T-helper 1 cell treated with Interleukin-12 subunit alpha and Interleukin-12 subunit beta and Interleukin-4 antibody, amounts not matched to agents 30 μg/mL and 1 μg/mL, for 36 hours (primary cell): ENCODE data around the gene RAPGEF3.

Experiments used
- H3K27ac Mint-ChIP-seq: one replicate; pipeline ENCODE4 v1.8.0; 2021; ENCODE audit warnings: mild to moderate bottlenecking, mixed read lengths
- H3K27me3 Mint-ChIP-seq: one replicate; pipeline ENCODE4 v1.8.0; 2021; ENCODE audit warnings: low read depth, mixed read lengths
- H3K36me3 Mint-ChIP-seq: one replicate; pipeline ENCODE4 v1.8.0; 2021; ENCODE audit warnings: low read depth, mixed read lengths
- H3K4me1 Mint-ChIP-seq: one replicate; pipeline ENCODE4 v1.8.0; 2021; ENCODE audit warnings: low read depth, mixed read lengths
- H3K4me3 Mint-ChIP-seq: one replicate; pipeline ENCODE4 v1.8.0; 2021; ENCODE audit warnings: mild to moderate bottlenecking, moderate library complexity, mixed read lengths
- H3K9me3 Mint-ChIP-seq: one replicate; pipeline ENCODE4 v1.8.0; 2021; ENCODE audit warnings: mixed read lengths

Gene RAPGEF3

GRCh38 chr12:47763481-47764346 is 5.0 kb upstream of the RAPGEF3 start:
- H3K9me3 Mint-ChIP-seq: no peaks in the 10 kb centered on the region
- H3K4me1 Mint-ChIP-seq: peaks cover 3% of the 10 kb centered on the region
- H3K4me3 Mint-ChIP-seq: no peak overlapping the region
- no peaks in the 10 kb centered on the region for H3K36me3 Mint-ChIP-seq
- H3K27me3 Mint-ChIP-seq: peaks cover 10% of the 10 kb centered on the region
- no peak overlapping the region for H3K27ac Mint-ChIP-seq

GRCh38 chr12:47762850-47763465 is 4.3 kb upstream of the RAPGEF3 start:
- Mint-ChIP-seq H3K27ac (no peak overlapping the region), H3K9me3 (no peaks in the 10 kb centered on the region), H3K4me1 (peaks cover 6% of the 10 kb centered on the region), H3K27me3 (peaks cover 10% of the 10 kb centered on the region), H3K4me3 (no peak overlapping the region), H3K36me3 (no peaks in the 10 kb centered on the region)

DNA sequence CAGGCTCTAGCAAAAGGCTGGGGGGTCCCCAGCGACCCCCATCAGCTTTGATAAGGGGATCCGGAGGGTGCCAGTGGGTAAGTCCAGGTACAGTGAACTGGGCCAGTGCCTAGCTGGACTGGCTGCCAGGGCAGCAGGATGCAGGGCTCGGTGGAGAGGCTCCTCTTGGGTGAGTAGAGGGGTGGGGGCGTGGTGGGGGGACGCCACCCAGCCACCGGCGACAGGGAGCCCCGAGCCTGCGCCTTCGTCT is 171 bp downstream of the RAPGEF3 start:
- H3K4me1 Mint-ChIP-seq: peaks cover 40% of the 10 kb centered on the region
- no peaks in the 10 kb centered on the region for H3K36me3 Mint-ChIP-seq
- H3K4me3 Mint-ChIP-seq: peak overlapping the region; percentile 33
- no peaks in the 10 kb centered on the region for H3K9me3 Mint-ChIP-seq
- H3K27me3 Mint-ChIP-seq: no peaks in the 10 kb centered on the region
- no peak overlapping the region for H3K27ac Mint-ChIP-seq

DNA sequence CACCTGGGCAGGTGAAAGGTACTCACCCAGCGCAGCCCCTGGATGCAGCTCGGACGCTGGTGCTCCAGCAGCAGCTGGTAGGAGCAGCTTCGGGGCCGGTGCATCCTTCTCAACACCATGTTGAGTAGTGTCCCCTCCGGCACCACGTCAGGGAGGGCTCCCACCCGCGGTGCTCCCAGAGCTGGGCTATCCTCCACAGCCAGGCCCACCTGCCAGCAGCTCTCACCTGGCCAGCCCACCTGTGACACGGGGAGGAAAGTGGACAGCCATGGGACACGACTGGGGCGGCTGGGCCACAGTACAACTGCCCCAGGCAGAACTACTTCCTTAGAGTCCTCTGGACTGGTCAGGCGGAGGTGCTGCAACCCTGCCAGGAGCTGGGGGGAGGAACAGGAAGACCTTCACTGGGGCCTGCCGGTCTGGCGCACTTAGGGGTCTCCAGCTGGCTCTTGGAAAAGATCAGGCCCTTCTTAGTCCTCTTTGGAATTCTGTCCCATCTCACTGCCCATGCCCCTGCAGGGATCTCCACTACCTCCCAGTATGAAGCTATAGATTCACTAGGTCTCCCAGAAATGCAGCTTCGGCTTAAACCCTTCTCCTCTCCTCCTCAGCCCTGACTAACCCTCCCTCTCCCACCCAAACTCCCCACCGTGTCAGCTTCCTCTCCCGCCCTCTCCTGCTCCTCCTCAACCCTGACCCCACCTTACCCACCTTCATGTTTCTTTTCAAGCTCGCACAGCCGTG is 668 bp downstream of the RAPGEF3 start:
- H3K27me3 Mint-ChIP-seq: no peaks in the 10 kb centered on the region
- no peaks in the 10 kb centered on the region for H3K9me3 Mint-ChIP-seq
- H3K36me3 Mint-ChIP-seq: no peaks in the 10 kb centered on the region
- H3K4me1 Mint-ChIP-seq: peaks cover 43% of the 10 kb centered on the region
- peak overlapping the region; percentile 34 for H3K4me3 Mint-ChIP-seq
- no peak overlapping the region for H3K27ac Mint-ChIP-seq

DNA sequence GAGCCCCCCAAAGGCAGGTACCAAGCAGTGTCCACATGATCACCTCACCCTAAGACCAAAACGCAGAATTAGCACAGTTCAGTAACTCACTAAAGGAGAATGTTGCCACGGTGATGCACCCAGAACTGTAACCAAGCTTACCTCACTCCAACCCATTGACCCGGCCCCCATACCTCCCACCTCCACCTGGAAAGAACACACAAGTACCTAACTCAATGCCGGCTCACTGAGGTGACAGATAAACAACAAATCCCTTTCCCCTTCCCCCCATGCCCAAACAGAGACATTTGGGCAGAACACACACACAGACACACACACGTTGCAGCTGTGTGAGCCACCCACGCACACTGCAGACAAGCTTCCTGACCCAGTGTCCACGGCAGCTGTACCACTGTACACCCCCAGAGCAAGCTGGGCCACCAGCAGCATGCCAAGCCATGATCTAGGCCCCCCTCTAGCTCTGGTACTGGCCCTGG is 1.3 kb downstream of the RAPGEF3 start:
- H3K27me3 Mint-ChIP-seq: no peaks in the 10 kb centered on the region
- no peaks in the 10 kb centered on the region for H3K9me3 Mint-ChIP-seq
- no peak overlapping the region for H3K27ac Mint-ChIP-seq
- H3K36me3 Mint-ChIP-seq: no peaks in the 10 kb centered on the region
- peaks cover 43% of the 10 kb centered on the region for H3K4me1 Mint-ChIP-seq
- H3K4me3 Mint-ChIP-seq: no peak overlapping the region

GRCh38 chr12:47755655-47756562 is 2.8 kb downstream of the RAPGEF3 start:
- H3K9me3 Mint-ChIP-seq: no peaks in the 10 kb centered on the region
- peak overlapping the region; percentile 12 for H3K27ac Mint-ChIP-seq
- H3K36me3 Mint-ChIP-seq: no peaks in the 10 kb centered on the region
- peak overlapping the region; percentile 53 for H3K4me3 Mint-ChIP-seq
- no peaks in the 10 kb centered on the region for H3K27me3 Mint-ChIP-seq
- peaks cover 42% of the 10 kb centered on the region for H3K4me1 Mint-ChIP-seq

- Mint-ChIP-seq H3K9me3 (no peaks in the 10 kb centered on the region), H3K27ac (peak overlapping the region; percentile 12), H3K27me3 (no peaks in the 10 kb centered on the region), H3K4me1 (peaks cover 42% of the 10 kb centered on the region), H3K36me3 (no peaks in the 10 kb centered on the region), H3K4me3 (no peak overlapping the region)
Observed at GRCh38 chr12:47754881-47755280, 3.8 kb downstream of the RAPGEF3 start.

DNA sequence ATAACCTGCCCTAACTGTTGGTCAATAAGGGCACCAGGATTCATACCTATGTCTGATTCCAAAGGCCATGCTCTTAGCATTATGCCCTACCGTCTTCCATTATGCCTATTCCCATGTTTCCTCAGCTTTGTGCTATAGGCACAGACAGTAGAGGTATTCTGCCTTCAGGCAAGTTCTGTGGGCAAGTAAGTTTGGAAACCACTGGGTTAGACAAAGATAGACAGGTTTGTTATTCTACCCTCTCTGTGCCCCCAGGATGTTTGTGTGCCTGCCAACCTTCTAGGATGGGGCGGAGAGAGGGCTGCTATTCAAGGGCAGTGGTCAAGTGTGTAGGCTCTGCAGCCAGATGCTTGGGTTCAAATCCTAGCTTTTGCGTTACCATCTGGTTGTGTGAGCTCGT is 4.6 kb downstream of the RAPGEF3 start:
- Mint-ChIP-seq H3K27ac (no peak overlapping the region), H3K4me3 (no peak overlapping the region), H3K36me3 (no peaks in the 10 kb centered on the region), H3K9me3 (no peaks in the 10 kb centered on the region), H3K27me3 (no peaks in the 10 kb centered on the region), H3K4me1 (peaks cover 42% of the 10 kb centered on the region)

- no peaks in the 10 kb centered on the region for H3K27me3 Mint-ChIP-seq
- peaks cover 41% of the 10 kb centered on the region for H3K4me1 Mint-ChIP-seq
- no peaks in the 10 kb centered on the region for H3K36me3 Mint-ChIP-seq
- no peaks in the 10 kb centered on the region for H3K9me3 Mint-ChIP-seq
- no peak overlapping the region for H3K27ac Mint-ChIP-seq
- no peak overlapping the region for H3K4me3 Mint-ChIP-seq
Observed at GRCh38 chr12:47753021-47754001, 5.4 kb downstream of the RAPGEF3 start.

DNA sequence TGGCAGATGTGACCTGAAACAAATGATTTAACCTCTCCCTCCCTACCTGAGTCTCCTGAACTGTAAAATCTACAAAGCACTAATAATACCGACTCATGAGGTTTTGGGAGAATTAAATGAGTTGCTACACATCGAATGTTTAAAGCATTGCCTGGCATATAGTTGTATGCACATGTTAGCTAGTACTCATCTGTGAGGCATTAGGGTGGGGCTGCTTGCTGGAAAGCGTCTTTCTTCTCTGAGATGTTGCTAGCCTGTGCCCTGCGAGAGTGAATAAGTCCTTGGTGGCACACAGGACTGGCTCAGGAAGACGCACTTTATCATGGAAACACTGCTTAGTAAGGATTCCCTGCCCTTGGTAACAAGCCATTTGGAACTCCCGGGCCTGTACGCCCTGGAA is 6.1 kb downstream of the RAPGEF3 start:
- Mint-ChIP-seq H3K4me3 (no peak overlapping the region), H3K36me3 (no peaks in the 10 kb centered on the region), H3K4me1 (peaks cover 37% of the 10 kb centered on the region), H3K9me3 (no peaks in the 10 kb centered on the region), H3K27me3 (no peaks in the 10 kb centered on the region), H3K27ac (no peak overlapping the region)

DNA sequence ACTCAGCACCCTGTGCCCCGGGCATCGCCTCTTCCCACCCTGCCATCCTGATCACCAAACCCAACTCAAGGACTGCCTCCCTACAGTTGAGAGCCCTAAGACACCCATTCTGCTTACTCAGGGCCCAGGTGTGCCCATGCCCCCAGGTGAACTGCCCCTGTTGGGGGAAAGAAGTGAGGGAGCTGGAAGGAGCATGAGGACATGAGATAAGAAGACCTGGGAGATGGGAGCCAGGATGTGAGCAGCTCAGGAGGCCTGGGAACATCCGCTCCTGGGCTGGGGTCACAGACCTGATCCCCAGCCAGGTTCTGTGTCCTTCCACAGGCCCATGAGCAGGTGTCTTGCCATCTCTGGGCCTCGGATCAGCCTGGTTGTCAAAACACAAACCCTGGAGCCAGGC is 6.6 kb downstream of the RAPGEF3 start:
- no peak overlapping the region for H3K4me3 Mint-ChIP-seq
- H3K27ac Mint-ChIP-seq: no peak overlapping the region
- H3K27me3 Mint-ChIP-seq: no peaks in the 10 kb centered on the region
- H3K9me3 Mint-ChIP-seq: no peaks in the 10 kb centered on the region
- H3K36me3 Mint-ChIP-seq: no peaks in the 10 kb centered on the region
- peaks cover 33% of the 10 kb centered on the region for H3K4me1 Mint-ChIP-seq

DNA sequence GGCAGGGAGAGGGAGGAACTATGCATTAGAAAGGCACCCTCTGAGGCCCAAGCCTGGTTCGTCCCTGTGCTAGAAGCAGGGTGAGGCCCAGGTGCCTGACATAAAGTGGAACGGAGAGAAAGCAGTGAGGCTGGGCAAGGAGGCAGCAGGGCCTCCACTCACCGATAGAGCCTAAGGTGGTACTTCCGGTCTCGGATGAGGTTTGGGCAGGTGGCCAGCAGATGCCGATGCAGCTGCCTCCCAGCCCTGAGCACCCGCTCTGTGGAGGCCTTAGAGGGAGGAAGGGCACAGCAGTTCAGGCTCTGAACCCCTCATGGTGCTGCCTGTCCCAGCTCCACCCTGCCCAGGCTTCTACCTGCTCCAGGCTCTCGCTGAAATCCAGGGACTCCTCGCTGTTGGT is 7.1 kb downstream of the RAPGEF3 start:
- no peak overlapping the region for H3K27ac Mint-ChIP-seq
- H3K27me3 Mint-ChIP-seq: no peaks in the 10 kb centered on the region
- peaks cover 30% of the 10 kb centered on the region for H3K4me1 Mint-ChIP-seq
- no peaks in the 10 kb centered on the region for H3K9me3 Mint-ChIP-seq
- no peaks in the 10 kb centered on the region for H3K36me3 Mint-ChIP-seq
- H3K4me3 Mint-ChIP-seq: no peak overlapping the region

DNA sequence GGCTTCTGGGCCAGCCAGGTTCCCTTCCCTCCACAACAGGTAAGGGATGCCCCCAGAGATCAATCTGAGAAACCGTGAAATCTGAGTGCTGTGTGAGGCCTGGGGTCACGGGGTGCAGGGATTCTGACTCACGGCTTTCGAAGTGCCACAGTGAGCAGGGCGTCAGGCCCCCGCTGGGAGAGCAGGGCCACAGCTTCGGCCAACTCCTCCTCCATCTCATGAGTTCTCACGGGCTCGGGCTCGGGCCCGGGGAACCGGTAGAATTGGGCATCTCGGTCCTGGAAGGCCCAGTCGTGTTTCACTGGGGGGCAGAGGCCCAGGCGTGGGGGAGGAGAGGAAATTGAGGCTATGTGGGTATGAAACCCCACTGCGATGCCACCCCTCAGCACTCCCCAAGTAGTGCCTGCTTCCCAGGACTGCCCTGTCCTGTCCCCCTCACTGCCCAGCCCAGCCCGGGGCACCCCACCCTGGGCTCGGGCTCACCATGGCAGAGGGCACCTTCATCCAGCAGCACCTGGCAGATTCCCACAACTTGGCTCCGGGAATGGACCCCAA is 7.7 kb downstream of the RAPGEF3 start:
- Mint-ChIP-seq H3K9me3 (no peaks in the 10 kb centered on the region), H3K27ac (no peak overlapping the region), H3K27me3 (no peaks in the 10 kb centered on the region), H3K4me3 (no peak overlapping the region), H3K36me3 (no peaks in the 10 kb centered on the region), H3K4me1 (peaks cover 25% of the 10 kb centered on the region)
